GM18508 (cell line): ENCODE measurements around the gene CD99L2.

Experiments used
- ATAC-seq: cut with Tn5 transposase; IDR thresholded peaks from one replicate; pipeline ENCODE4 v1.9.1; 2021; ENCODE audit warnings: moderate number of reproducible peaks; ENCODE audit not compliant: insufficient read depth, unreplicated experiment

CD99L2 gene

DNA sequence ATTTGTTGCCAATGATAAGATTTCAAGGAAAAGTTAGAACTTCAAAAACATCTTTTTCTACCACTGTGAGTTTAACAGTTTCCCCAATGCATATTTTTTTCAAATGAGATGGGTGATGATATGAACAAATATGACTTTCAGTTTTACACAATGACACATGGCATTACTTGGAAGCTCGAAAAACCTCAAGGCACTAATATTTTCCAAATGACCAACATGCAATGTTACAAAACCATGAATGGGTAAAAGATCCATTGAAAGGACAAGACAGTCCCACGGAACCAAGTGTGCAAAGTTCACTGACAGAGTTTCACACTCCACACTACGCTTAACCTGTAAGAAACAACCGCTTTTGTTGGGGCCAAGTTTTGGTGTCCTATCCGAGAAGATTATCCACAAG, 84.5 kb downstream of the CD99L2 start:
- ATAC-seq = no peak

DNA sequence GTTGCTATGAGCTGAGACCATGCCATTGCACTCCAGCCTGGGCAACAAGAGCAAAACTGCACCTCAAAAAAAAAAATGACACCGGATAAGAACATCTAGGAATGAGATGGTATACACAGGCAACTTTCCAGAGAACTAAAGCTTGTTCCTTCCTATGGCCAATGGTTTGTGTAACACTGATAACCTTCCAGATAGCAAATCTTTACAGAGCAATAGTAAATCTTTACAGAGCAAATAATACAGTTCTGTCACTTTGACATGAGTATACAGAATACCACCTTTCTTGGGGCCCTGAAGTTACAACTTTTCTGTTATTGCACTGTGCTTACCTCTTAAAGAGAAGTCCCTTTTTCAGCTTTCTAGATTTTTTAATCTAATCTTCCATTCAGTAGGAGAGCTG, 91.6 kb downstream of the CD99L2 start:
- ATAC-seq = no peak

DNA sequence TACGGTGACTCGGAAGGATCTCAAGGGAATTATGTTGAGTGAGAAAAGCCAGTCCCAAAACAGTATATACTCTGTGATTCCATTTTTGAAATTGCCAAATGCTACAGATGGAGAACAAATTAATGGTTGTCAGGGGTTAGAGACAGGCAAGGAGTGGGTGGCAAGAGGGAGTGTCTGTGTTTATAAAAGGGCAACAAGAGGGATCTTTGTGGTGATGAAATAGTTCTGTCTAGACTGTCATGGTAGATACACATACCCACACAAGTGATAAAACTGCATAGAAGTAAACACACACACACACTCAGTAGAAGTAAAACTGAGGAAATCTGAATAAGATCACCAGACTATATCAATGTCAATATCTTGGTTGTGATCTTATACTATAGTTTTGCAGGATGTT, 92.7 kb downstream of the CD99L2 start:
- no peak for ATAC-seq

DNA sequence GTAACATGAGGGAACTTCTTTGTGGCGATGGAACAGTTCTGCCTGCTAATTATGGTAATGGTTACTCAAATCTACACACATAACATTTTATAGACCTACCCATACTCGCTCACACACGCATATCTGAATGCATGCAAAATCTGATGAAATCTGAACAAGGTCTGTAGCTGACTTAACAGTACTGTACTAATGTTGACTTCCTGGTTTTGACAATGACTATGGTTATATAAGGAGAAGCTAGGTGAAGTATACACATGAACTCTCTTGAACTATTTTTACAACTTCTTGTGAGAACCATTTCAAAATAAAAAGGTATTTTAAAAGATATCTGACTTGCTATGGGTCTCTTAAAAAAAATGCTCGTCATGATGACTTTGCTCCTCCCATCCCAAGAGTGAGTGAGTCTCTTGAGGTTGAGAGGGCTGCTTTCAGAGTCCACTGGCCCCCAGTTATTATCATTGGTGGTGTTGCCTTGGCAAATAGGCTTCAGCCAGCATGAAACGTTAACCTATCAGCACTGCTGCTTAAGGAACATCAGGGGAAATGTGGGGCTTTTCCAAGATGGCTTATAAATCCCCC, 105.4 kb downstream of the CD99L2 start:
- ATAC-seq = no peak

DNA sequence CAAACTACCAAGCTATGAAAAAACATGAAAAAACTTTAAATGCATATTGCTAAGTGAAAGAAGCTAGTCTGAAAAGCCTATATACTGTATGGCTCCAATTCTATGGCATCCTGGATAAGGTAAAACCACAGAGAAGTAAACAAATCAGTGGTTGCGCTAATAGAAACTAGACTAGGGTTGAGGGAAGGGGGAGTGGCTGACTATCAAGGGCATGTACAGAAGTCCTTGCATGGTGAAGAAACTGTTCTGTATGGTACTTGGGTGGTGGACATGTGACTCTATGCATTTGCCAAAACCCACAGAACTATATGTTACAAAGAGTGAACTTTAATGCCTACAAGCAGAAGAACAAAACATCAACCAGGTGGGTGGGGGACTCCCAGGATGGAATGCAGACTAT, 108.4 kb downstream of the CD99L2 start:
- ATAC-seq = no peak

DNA sequence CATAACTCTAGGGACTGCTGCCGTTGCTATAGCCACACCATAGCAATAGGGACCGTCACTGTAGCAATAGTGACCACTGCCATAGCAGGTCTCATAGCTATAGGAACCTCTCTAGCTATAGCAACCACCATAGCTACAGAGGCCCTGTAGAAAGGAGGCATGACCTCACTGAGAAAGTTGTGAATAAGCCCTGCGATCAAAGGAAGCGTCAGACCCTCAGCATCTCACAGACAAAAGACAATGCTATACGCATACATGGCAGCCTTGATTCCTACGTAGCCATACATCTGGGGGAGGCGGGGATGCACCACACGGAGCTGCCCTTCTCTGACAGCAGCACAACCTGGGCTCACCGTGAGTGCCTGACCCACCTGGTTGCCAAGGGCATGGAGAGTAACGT, 116.8 kb downstream of the CD99L2 start:
- no peak for ATAC-seq

DNA sequence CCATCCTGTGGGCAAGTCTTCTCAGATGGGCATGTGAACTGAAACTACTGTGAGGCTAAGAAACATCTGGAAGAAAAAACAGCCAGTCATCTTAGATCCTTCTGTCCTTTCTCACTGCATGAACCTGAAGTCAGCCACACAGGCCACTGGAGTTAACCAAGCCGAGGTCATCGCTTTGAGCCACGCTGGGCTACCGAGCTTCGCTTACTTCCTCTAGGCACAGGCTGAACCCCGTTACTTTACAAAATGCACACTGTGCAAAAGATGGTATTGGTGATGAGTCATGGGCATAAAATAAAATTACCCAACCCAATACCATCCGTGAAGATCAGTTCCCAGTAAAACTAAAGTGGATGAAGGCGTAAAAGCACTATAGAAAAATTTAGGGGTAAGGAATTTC, 119.1 kb downstream of the CD99L2 start:
- no peak for ATAC-seq

DNA sequence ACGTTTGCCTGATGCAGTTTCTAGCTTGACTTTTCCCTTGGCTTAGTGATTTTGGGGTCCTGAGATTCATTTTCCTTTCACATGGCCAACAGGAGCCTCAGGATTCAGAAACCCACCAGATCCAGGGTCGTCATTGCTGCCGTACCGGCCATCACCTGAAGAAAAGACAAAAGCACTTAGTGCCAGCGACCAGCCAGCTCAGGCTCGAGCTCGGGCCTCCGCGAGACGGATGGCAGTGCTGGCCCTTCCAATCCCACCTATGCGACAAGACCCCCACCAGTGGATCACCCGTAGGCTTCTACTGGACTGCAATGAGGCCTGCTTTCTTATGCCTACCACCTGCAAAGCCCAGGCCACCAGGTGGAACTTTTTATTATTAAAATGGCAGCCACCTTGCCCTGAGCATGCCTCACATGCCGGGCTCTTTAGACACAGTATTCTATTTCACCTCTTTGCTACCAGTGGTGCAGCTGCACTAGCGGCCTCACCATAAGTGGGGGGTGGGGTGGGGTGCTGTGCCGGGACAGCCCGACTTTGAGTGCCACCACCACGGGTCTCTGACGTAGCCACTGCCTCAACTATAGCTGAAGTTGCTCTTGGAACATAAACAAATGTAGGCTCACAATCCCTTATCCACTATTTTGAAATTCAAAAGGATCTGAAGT, 121.0 kb downstream of the CD99L2 start:
- ATAC-seq = no peak

DNA sequence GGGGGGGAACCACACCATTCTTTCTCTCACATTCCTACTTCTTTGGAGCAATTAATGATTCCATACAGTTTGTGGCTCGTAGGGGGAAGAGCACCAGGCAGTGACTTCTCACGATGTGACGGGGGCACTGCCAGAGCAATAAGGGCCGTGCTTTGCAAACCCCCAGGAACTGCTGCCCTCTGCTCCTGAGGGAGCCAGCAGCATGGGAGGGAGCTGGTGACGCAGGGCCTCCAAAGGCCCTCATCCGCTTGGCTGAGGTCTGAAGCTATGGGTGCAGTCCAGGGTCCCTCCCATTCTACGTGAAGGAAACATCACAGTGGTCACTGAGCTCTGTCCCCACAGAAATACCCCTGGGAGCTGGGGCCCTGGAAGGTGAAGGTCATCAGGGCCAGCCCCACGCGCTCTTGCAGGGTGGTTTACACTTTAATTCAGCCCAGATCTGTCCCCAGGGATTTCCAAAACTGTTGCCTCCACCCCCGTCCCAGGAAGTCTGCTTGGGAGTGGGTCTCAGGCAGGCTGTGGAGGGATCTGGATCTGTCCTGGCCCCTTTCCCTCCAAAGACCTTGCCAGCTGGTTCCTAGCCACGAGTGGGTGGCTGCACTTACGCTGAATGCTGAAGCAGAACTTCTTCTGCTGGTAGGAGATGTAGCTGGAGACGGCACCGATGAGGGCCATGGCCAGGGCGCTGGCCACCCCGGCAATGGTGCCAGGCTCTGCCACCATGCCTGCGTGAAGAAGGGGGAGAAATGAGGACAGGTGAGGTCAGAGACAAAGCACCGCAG, 122.7 kb downstream of the CD99L2 start:
- ATAC-seq = no peak

DNA sequence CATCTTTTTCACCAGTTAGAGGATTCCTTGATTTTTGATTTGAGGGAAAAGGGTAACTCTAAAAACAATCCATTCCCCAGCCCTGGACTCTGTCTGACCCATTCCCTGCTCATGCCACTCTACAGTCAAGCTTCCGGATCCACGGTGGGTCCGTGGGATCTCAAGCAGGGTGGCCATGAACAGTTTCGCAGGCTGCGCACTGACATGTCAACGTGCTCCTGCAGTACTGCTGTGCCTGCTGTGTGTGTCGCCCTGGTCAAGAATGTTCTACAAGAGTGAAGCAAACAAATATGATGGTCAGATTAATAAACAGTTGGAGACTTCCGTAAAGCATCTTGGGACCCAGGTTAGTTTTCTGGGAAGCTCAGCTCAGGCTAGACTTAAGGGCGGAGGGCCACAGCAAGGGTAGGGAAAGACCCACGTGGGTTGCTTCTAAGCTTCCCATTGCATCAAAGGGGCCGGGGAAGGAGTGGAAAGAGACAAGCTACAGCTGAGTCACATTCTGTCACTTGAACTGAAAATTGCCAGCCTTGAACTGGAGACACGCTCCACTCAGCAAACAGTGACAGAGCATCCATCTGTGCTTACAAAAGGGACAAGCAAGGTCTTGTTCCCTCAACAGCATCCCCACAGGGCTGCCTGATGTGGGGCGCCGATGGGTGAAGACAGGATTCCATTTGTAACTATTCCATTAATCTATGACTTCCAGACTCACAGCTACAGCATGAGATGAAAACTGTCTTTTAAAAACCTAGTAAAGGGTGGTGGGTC, 123.5 kb downstream of the CD99L2 start:
- no peak for ATAC-seq

DNA sequence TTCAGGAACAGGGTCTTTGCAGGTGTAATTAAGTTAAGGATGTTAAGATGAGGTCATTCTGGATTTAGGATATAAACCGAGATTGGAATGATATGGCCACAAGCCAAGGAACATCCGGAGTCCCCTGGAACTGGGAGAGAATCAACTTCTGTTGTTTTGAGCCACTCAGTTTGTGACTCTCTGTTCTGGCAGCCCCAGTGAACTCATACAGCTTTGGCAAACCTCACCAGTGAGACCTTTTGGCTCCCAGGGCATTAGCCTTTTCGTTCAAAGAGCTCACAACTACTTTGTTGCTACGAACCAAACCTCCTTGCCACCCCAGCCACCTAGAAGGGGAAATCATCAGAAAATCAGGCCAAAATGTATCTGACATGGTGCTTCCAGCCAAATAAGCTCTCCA, 124.8 kb downstream of the CD99L2 start:
- ATAC-seq = no peak

DNA sequence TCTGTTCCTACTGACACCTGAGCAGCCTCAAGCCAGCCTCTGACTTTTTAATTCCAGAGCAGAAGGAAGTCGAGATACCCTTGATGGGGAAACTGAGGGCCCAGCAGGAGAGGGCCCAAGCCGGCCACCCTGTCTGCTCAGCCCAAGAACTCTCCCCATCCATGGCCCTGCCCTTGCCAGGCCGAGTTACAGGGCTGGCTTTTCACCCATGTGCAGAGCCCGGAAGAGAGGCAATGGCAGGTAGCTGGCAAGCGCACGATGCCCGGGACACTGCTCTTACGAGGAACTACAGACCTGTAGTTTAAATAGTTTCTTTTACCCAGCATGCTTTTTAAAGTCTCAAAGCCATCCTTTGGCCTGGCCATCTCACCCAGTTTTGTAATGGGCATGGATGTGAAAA, 125.4 kb downstream of the CD99L2 start:
- ATAC-seq = no peak

DNA sequence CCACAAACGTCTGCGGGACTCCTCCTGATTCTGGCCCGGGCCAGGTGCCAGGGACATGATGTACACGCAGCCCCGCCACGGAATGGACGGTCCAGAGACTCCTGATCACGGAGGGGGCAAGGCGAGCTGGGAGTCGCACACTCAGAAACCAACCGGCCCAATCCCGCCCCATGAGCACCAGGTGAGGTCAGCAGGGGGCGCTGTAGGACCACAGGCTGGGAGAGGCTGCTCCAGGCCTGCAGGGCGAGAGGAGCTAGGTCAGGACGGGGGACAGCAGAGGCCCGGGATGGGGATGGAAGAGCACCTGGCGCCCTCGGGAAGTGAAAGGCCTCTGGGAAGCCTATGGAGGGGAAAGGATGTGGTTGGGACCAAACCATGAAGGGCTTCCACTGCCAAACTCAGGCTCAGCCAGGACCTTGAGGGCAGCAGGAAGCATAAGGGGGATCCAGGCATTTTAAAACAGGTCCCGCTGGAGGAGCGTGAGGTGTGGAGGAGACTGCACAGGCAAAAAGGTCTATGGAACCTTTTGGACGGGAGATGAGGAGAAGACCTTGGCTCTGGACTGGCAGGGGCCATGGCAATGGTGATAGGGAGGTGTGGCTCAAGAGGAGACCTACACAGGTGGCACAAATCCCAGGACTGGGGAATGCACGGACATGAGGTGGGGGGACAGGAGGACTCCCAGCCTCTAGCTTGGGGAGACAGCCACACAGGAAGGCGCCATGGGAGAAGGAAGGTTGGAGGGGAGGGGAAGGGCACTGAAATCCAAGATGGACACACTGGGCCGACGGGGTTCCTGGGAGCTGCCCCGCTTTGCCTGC, 126.1 kb downstream of the CD99L2 start:
- ATAC-seq = no peak

DNA sequence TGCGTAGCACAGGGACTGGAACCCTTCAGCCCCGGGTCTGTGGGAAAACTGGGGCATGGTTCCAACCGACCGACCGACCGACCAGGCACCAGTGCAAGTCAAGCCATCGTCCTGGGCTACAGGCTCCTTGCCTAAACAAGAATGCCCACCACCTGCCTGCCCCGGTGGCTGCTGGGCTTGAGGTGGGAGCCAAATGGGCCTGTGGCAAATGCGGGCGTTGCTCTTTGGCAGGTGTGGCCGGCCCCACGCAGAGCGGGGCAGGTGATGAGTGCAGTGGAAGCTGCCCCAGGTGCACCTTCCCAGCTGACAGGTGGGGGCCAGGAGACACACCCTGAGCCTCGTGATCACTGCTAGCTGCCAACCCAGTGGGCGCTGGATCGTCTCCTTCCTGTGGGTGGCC, 127.4 kb downstream of the CD99L2 start:
- ATAC-seq = no peak

DNA sequence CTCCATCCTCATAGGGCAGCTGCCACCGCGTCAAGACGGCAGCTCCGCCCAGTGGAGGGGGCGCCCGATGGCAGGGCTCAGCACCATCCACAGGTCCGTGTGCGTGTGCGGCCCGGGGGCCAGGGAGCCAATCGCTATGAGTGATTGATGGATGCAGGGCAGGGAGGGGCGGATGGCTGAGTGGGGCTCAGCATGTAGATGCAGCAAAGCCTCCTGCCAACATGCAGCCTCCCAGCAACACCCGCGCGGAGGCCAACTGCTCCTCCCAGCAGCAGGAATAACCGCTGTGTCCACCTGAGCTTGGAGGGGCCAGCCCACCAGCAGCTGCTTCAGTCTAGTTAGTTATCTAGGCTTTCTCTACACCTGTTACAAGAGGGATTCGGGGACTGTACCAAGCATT, 127.8 kb downstream of the CD99L2 start:
- no peak for ATAC-seq

DNA sequence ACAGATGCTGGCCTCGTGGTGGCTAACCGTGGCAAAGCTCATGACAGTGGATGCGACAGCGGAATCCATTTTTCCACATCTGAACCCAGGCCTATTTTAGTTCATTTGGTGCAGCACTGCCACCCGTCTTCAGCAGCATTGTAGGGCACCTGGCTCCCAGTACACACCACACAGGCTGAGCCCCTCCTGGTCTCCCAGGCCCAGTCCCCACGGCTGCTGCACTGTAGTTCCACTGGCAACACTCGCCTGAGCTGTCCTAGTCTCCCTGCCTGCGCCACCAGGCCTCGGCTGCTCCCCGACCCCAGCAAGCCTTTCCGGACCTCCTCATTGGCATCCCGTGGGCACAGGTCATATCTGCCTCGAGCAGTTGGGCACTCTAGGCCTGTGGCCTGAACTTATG, 129.1 kb downstream of the CD99L2 start:
- no peak for ATAC-seq

DNA sequence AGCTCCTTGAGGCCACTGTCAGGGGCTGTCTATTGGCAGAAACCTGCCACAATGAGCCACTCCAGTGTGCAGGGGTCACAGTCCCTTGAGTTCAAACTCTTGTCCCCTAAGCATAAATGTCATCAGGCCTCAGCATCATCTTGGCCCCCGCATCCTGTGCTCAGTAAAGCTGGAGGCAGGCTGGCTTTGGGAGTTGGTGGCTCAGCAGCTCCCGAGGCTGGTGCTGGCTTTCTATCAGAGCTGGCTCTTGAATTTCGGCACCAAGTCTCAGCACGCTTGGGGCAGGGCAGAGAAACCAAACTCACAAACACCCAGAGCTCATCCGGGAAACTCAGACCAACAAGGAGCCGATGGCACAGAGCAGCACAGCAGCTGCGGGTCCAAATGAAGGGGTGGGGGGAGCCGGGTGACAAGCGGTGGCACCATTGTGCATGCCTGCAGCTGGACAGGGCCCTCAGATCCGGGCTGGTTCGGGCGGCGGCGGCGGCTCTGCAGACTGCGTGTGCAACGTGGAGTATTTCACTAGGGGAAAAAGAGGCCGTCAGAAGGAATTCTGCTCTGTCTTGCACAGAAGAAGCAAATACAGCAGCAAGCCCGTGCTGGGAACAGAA, 129.8 kb downstream of the CD99L2 start:
- no peak for ATAC-seq

DNA sequence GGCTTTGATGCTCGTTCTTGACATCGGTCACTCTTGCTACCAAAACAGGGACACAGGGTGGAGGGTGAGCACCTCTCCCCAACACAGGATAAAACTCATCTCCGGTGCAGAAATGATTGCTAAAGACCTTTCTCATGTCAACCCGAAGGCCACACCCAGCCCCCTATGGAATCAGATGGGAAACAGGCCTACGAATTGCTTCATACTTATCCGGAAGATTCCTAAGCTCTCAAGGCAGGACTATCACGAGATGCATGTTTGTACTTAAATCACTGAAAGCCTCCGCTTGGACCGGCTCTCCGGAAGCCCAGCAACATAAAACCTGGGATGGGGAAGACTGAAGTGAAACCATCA, 130.4 kb downstream of the CD99L2 start:
- no peak for ATAC-seq

DNA sequence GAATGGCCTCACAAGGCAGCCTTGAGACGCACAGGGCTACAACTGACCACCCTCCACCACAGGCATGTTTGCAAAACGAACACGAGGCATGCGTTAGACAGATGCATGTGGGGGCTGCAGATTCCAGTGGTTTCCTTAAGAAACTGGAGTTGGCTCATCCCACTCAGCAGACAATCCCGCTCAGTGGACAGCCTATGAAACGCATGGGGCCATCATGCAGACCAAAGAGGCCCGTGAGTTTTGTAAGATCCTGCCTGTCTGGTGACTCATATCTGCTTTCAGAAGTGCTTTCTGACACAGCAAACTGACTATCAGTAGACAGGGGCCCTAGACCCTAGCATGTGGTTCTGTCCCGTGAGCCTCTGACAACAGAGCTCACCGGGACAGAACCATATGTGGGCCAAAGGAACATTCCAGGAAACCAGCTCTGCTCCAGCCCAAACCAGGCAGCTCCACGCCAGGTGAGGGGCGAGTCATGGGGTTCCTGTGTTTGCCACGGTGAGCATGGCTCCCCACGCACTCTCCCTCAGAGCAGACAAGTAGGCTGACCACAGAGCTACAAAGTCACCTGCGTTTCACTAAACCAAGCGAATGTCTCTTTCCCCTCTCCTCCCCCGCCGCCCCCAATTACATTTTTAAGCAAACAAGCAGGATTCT, 130.9 kb downstream of the CD99L2 start:
- ATAC-seq = no peak
